H1 (cell line): Measurements from ENCODE around the gene ALG9. TPM values are rescaled to one million over a fixed set of nuclear protein-coding genes. Genes with fewer than 3 reads are reported as not detected.

Experiments used
- CTCF ChIA-PET: fragments of 300-600 bp; sonication (Branson Sonifier 250); formaldehyde crosslinking; loops from one replicate; lab custom pipeline; 2021; ENCODE audit not compliant: partially characterized antibody; lab: Charles Lee
- POLR2A ChIA-PET: fragments of 300-600 bp; sonication (Branson Sonifier 250); formaldehyde crosslinking; loops from one replicate; lab custom pipeline; 2021; ENCODE audit warnings: inconsistent platforms; ENCODE audit not compliant: partially characterized antibody; lab: Charles Lee
- DNase-seq, 2 experiments: peaks; one replicate each; pipeline versions ENCODE4 v3.0.0 to v3.0.0-alpha.2; 2010 to 2022; ENCODE audit warnings: low spot score in 2 of 2, low read depth in 1 of 2, mixed read lengths in 1 of 2
- FAIRE-seq: peaks from 2 replicates; lab custom pipeline; 2011; peaks lifted over from hg19 to GRCh38; lab: Jason Lieb, UNC
- H2AFZ ChIP-seq: 2 replicates; pipeline ENCODE4 v1.8.1; 2012; ENCODE audit warnings: low read length, inconsistent platforms
- H2AK5ac ChIP-seq: 2 replicates; pipeline ENCODE4 v1.6.1; 2013; ENCODE audit warnings: low read depth, low read length
- H2BK120ac ChIP-seq: replicated peaks from 2 replicates; pipeline ENCODE3; 2013; ENCODE audit warnings: low read depth, low read length, inconsistent platforms
- H2BK12ac ChIP-seq: 2 replicates; pipeline ENCODE4 v1.6.1; 2013; ENCODE audit warnings: low read depth, low read length
- H2BK15ac ChIP-seq: 2 replicates; pipeline ENCODE4 v1.6.1; 2013; ENCODE audit warnings: low read length
- H2BK20ac ChIP-seq: 2 replicates; pipeline ENCODE4 v1.6.1; 2013; ENCODE audit warnings: low read length
- H2BK5ac ChIP-seq: 2 replicates; pipeline ENCODE4 v1.6.1; 2013; ENCODE audit warnings: low read depth, low read length
- H3K14ac ChIP-seq: 2 replicates; pipeline ENCODE4 v1.6.1; 2013; ENCODE audit warnings: inconsistent platforms; ENCODE audit not compliant: insufficient read length
- H3K18ac ChIP-seq: 2 replicates; pipeline ENCODE4 v1.6.1; 2013; ENCODE audit warnings: low read length; ENCODE audit errors: extremely low read depth
- H3K23ac ChIP-seq: 2 replicates; pipeline ENCODE4 v1.6.1; 2013; ENCODE audit warnings: inconsistent platforms; ENCODE audit not compliant: insufficient read length
- H3K23me2 ChIP-seq: 2 replicates; pipeline ENCODE4 v1.6.1; 2013; ENCODE audit warnings: low read depth, low read length
- H3K27ac ChIP-seq: 2 replicates; pipeline ENCODE4 v1.6.1; 2011; ENCODE audit warnings: low read depth, low read length, inconsistent platforms
- H3K27me3 ChIP-seq, 4 experiments: replicated peaks in 1 of 4; 1 replicate in 1 of 4; 2 replicates in 3 of 4; pipeline versions ENCODE4 v1.6.1 to v1.8.1; 2011 to 2013; ENCODE audit warnings: low read length in 3 of 4, mild to moderate bottlenecking in 3 of 4, inconsistent platforms in 2 of 4, mixed read lengths in 2 of 4, moderate library complexity in 1 of 4; ENCODE audit not compliant: control insufficient read depth in 3 of 4, insufficient read depth in 3 of 4; ENCODE audit errors: extremely low read depth in 1 of 4
- H3K36me3 ChIP-seq, 4 experiments: 2 replicates each; pipeline versions ENCODE4 v1.6.1 to v1.8.1; 2011 to 2013; ENCODE audit warnings: mild to moderate bottlenecking in 4 of 4, low read length in 3 of 4, moderate library complexity in 2 of 4, control low read depth in 1 of 4, inconsistent platforms in 1 of 4; ENCODE audit not compliant: insufficient read depth in 4 of 4, control insufficient read depth in 2 of 4
- H3K4ac ChIP-seq: replicated peaks from 2 replicates; pipeline ENCODE3; 2013; ENCODE audit warnings: low read length, low read depth, mixed read lengths, inconsistent platforms; ENCODE audit not compliant: insufficient read length
- H3K4me1 ChIP-seq, 4 experiments: replicated peaks in 1 of 4; 1 replicate in 1 of 4; 2 replicates in 3 of 4; pipeline versions ENCODE4 v1.6.1 to v1.8.1; 2011 to 2013; ENCODE audit warnings: low read length in 3 of 4, inconsistent platforms in 2 of 4, mixed read lengths in 1 of 4; ENCODE audit not compliant: insufficient read depth in 4 of 4, control insufficient read depth in 3 of 4
- H3K4me2 ChIP-seq, 2 experiments: 2 replicates each; pipeline versions ENCODE4 v1.6.1 to v1.8.1; 2011 to 2013; ENCODE audit warnings: low read depth in 2 of 2, low read length in 2 of 2, control low read depth in 1 of 2, inconsistent platforms in 1 of 2, mild to moderate bottlenecking in 1 of 2; ENCODE audit not compliant: insufficient read depth in 1 of 2
- H3K4me3 ChIP-seq, 4 experiments: fragments of 200-600, 300-600 bp in 1 of 4; sonication (generic), shearing (Covaris generic), sonication (Bioruptor Twin) in 1 of 4; 2 replicates each; pipeline versions ENCODE4 v1.5.1 to v1.8.1; 2011 to 2016; ENCODE audit warnings: low read length in 4 of 4, low read depth in 3 of 4, control low read depth in 2 of 4, inconsistent platforms in 2 of 4, mild to moderate bottlenecking in 2 of 4, mixed read lengths in 1 of 4, moderate library complexity in 1 of 4; ENCODE audit not compliant: insufficient read depth in 2 of 4; ENCODE audit errors: extremely low read depth in 1 of 4
- H3K56ac ChIP-seq: replicated peaks from 2 replicates; pipeline ENCODE3; 2013; ENCODE audit warnings: low read depth, mild to moderate bottlenecking, mixed read lengths, low read length, inconsistent platforms; ENCODE audit not compliant: insufficient read length
- H3K79me1 ChIP-seq: 2 replicates; pipeline ENCODE4 v1.6.1; 2013; ENCODE audit warnings: low read depth, low read length, control low read depth
- H3K79me2 ChIP-seq, 2 experiments: 2 replicates each; pipeline versions ENCODE4 v1.6.1 to v1.8.1; 2012 to 2013; ENCODE audit warnings: low read length in 2 of 2, mild to moderate bottlenecking in 2 of 2, inconsistent platforms in 1 of 2; ENCODE audit not compliant: insufficient read depth in 2 of 2, control insufficient read depth in 1 of 2
- H3K9ac ChIP-seq, 4 experiments: replicated peaks in 1 of 4; 1 replicate in 1 of 4; 2 replicates in 3 of 4; pipeline versions ENCODE4 v1.6.1 to v1.8.1; 2011 to 2013; ENCODE audit warnings: low read depth in 3 of 4, low read length in 3 of 4, control low read depth in 2 of 4, mild to moderate bottlenecking in 2 of 4, moderate library complexity in 2 of 4, inconsistent platforms in 1 of 4; ENCODE audit errors: extremely low read depth in 1 of 4
- H3K9me3 ChIP-seq, 2 experiments: 2 replicates each; pipeline versions ENCODE4 v1.6.1 to v1.8.1; 2012 to 2013; ENCODE audit warnings: mild to moderate bottlenecking in 2 of 2, moderate library complexity in 2 of 2, control low read depth in 1 of 2, inconsistent platforms in 1 of 2, low read depth in 1 of 2, low read length in 1 of 2, mixed read lengths in 1 of 2; ENCODE audit not compliant: insufficient read depth in 2 of 2
- H4K20me1 ChIP-seq, 2 experiments: replicated peaks in 1 of 2; 2 replicates each; pipeline versions ENCODE3 to v1.8.1; 2011 to 2013; ENCODE audit warnings: inconsistent platforms in 2 of 2, low read length in 2 of 2, mild to moderate bottlenecking in 1 of 2; ENCODE audit not compliant: insufficient read depth in 2 of 2, control insufficient read depth in 1 of 2
- H4K5ac ChIP-seq: 2 replicates; pipeline ENCODE4 v1.6.1; 2013; ENCODE audit warnings: low read length, low read depth, mixed read lengths, inconsistent platforms; ENCODE audit not compliant: insufficient read length
- H4K8ac ChIP-seq: 2 replicates; pipeline ENCODE4 v1.8.0; 2013; ENCODE audit warnings: mild to moderate bottlenecking, moderate library complexity, low read length, inconsistent platforms; ENCODE audit not compliant: insufficient read depth; ENCODE audit errors: extremely low read depth
- H4K91ac ChIP-seq: replicated peaks from 2 replicates; pipeline ENCODE3; 2013; ENCODE audit warnings: low read length, mixed read lengths, inconsistent platforms; ENCODE audit not compliant: insufficient read length
- KDM4A ChIP-seq: IDR thresholded peaks from one replicate; pipeline ENCODE4 v1.7.1; 2012; ENCODE audit warnings: low read depth, mild to moderate bottlenecking, moderate library complexity, low read length, inconsistent platforms; ENCODE audit not compliant: severe bottlenecking
- KDM5A ChIP-seq: fragments of 200-600 bp; IDR thresholded peaks from 2 replicates; pipeline ENCODE4 v1.7.1; 2012; ENCODE audit warnings: mild to moderate bottlenecking, low read length, inconsistent platforms, mixed read lengths
- RAD21 ChIP-seq, 2 experiments: IDR thresholded peaks in 1 of 2; conservative IDR thresholded peaks in 1 of 2; 2 replicates each; pipeline ENCODE4 v1.6.1; 2011; ENCODE audit warnings: low read depth in 2 of 2, low read length in 2 of 2, improper control_type of control experiment in 1 of 2, inconsistent platforms in 1 of 2, mild to moderate bottlenecking in 1 of 2, moderate library complexity in 1 of 2
- WGBS, 2 experiments: shearing (Covaris generic) in 1 of 2; methylation state at CpG; one replicate each; pipeline versions ENCODE4 v1.1.6 to v1.1.7; 2013 to 2015; ENCODE audit warnings: low lambda C conversion rate in 2 of 2, mixed read lengths in 2 of 2, inconsistent platforms in 1 of 2, low coverage in 1 of 2, missing lambda C conversion rate in 1 of 2; ENCODE audit not compliant: insufficient replicate concordance in 2 of 2, insufficient coverage in 1 of 2, insufficient read length in 1 of 2; ENCODE audit errors: extremely low coverage in 1 of 2, missing lambda C conversion rate in 1 of 2; 5-methylcytosine and 5-hydroxymethylcytosine counted together
- polyA plus RNA-seq, 7 experiments: library from polyadenylated mRNA; depleted of rRNA in 3 of 7; stranded (reverse) in 5 of 7; unstranded in 2 of 7; fragments of >200 nt in 5 of 7; fragments of 200-250 nt in 2 of 7; gene quantifications; 1 replicate in 5 of 7; 2 replicates in 1 of 7; 4 replicates in 1 of 7; pipeline versions ENCODE4 v1.2.1 to v1.2.3, GENCODE V29; 2011 to 2013; ENCODE audit warnings: missing spikeins in 2 of 7, mixed read lengths in 2 of 7
- total RNA-seq: library from RNA; stranded (reverse); fragmentation: NEBNext Ultra II Directional; extraction: Animal tissue kit (Norgen Biotek cat#: 25700); gene quantifications from 2 replicates; pipeline ENCODE4 v1.2.1, GENCODE V29; 2021

Gene ALG9
- total and polyA plus RNA-seq, 2 of the 8 experiments (the other 6 are each of a cell fraction or from before 2014, with no cell fraction given): 23.5 to 24.5 TPM

- FAIRE-seq (no peak), DNase-seq (no peak)
- Histone ChIP-seq H3K23ac (no peak overlapping the region), H3K79me1 (no peaks in the 10 kb centered on the region; the same call in 1 of the 2 replicates), H4K20me1 (peaks cover 2 to 3% of the 10 kb centered on the region in 2 experiments), H3K4me2 (0 out of 4 replicates have a peak overlapping the region, but pooled peaks of 1 of the 2 experiments have one; percentile 3), H3K56ac (no peak overlapping the region), H2BK12ac (no peak overlapping the region), H3K4me1 (peaks cover 0 to 4% (median 2%) of the 10 kb centered on the region in 4 experiments; a peak in 4 of 7 replicates), H3K18ac (no peak overlapping the region), H3K9me3 (no peaks in the 10 kb centered on the region), H3K23me2 (peaks cover 6% of the 10 kb centered on the region), H3K4ac (no peak overlapping the region), H4K8ac (no peak overlapping the region), H3K79me2 (peaks cover 0 to 25% of the 10 kb centered on the region in 2 experiments; a peak in 2 of 4 replicates), H3K4me3 (no peak overlapping the region), H2BK5ac (no peak overlapping the region), H2AK5ac (no peak overlapping the region), H3K14ac (no peak overlapping the region), H2BK15ac (no peak overlapping the region), H3K9ac (no peak overlapping the region), H2BK120ac (no peak overlapping the region), H4K5ac (no peak overlapping the region), H3K27ac (no peak overlapping the region), H4K91ac (no peak overlapping the region), H2BK20ac (no peak overlapping the region), H2AFZ (no peak overlapping the region), H3K36me3 (peaks cover 2 to 55% (median 36%) of the 10 kb centered on the region in 4 experiments), H3K27me3 (no peaks in the 10 kb centered on the region)
- WGBS, 2 experiments: 86% methylated on average over 3 of the region's 3 CpGs; no CpG with 5 or more reads in 1 of the 2 experiments
- POLR2A ChIA-PET: interaction anchor here (0.9 to 3.0 kb wide), 5 partner anchors 9 to 65 kb away, joined by 3 to 10 read pairs (median 4); no protein-coding TSS in a partner anchor
- TF ChIP-seq KDM5A: no peak
- TF ChIP-seq RAD21 (IDR thresholded peaks at IDR 0.05 in 1 of 2, conservative IDR thresholded peaks at IDR 0.05 in 1 of 2; ENCODE audit: low read depth in 2 of 2, low read length in 2 of 2): peak in 1 of 2 experiments; percentile 7; a peak in 1 of 4 replicates
- TF ChIP-seq KDM4A: no peak
- CTCF ChIA-PET: interaction anchor here (0.5 to 11.4 kb wide), 7 partner anchors 11 to 1640 kb away, joined by 3 to 106 read pairs (median 3); no protein-coding TSS in a partner anchor
These were observed 108.3 kb downstream of the ALG9 start for GRCh38 chr11:111762981-111763643.
